ENCODE data around the gene TRIM17.

Gene TRIM17

GRCh38 chr1:228358039-228358763 lies 58.5 kb downstream of the TRIM17 start:
- DNase-seq (ENCODE audit: extremely low read depth in 1 of 2, low read depth in 1 of 2): peak in 1 of 2 donors; percentile 6

Data from stimulated activated CD8-positive, alpha-beta memory T cell treated with anti-CD3 and anti-CD28 coated beads, Interleukin-7, amount 100 ng/mL, for 48 hours (primary cell).